Activated CD8-positive, alpha-beta memory T cell treated with anti-CD3 and anti-CD28 coated beads, Interleukin-2, amount 50 U/mL, for 4 hours (primary cell): Measurements from ENCODE around the gene AAGAB.
"Not testable (repeated sequence)": the region's sequence is repeated elsewhere in the genome, so short reads cannot be mapped to it uniquely, and the experiment has no call there.

Experiments
- DNase-seq: peaks from one replicate; pipeline ENCODE4 v3.0.0-alpha.2; 2020

AAGAB gene

GRCh38 chr15:67168694-67169093 is 85.8 kb downstream of the AAGAB start:
- no peak for DNase-seq

GRCh38 chr15:67167091-67167490 is 87.4 kb downstream of the AAGAB start:
- DNase-seq = no peak

GRCh38 chr15:67166280-67167009 is 88.0 kb downstream of the AAGAB start:
- no peak for DNase-seq

GRCh38 chr15:67165254-67166253 is 88.9 kb downstream of the AAGAB start:
- no peak for DNase-seq

- no peak for DNase-seq
Measured at GRCh38 chr15:67164811-67165253, 89.6 kb downstream of the AAGAB start.

- DNase-seq = no peak
Measured at GRCh38 chr15:67164401-67164791, 90.1 kb downstream of the AAGAB start.

- no peak for DNase-seq
Measured at GRCh38 chr15:67163180-67163579, 91.3 kb downstream of the AAGAB start.

- DNase-seq = no peak
Measured at GRCh38 chr15:67161881-67162280, 92.6 kb downstream of the AAGAB start.

- no peak for DNase-seq
Measured at GRCh38 chr15:67161412-67161811, 93.0 kb downstream of the AAGAB start.

GRCh38 chr15:67158367-67158766 is 96.1 kb downstream of the AAGAB start:
- DNase-seq = no peak

- DNase-seq = no peak
Measured at GRCh38 chr15:67157521-67158252, 96.8 kb downstream of the AAGAB start.

GRCh38 chr15:67156834-67157233 is 97.6 kb downstream of the AAGAB start:
- DNase-seq = no peak

- no peak for DNase-seq
Measured at GRCh38 chr15:67156426-67156825, 98.0 kb downstream of the AAGAB start.

GRCh38 chr15:67154249-67154648 is 100.2 kb downstream of the AAGAB start:
- DNase-seq = no peak

- not testable (repeated sequence) for DNase-seq
Measured at GRCh38 chr15:67153044-67153443, 101.4 kb downstream of the AAGAB start.

- DNase-seq = no peak
Measured at GRCh38 chr15:67152429-67152828, 102.0 kb downstream of the AAGAB start.
